A673 (cell line): ENCODE results near the gene HDAC3.

Experiments used
- CTCF ChIP-seq: fragments of 300-800, 200-600 bp; sonication (generic); conservative IDR thresholded peaks from 2 replicates; pipeline ENCODE4 v1.5.1; 2017; ENCODE audit warnings: low read depth, mild to moderate bottlenecking, antibody characterized with exemption, low read length, moderate library complexity, mixed read lengths
- EZH2 ChIP-seq: fragments of 200-600 bp; sonication (generic); IDR thresholded peaks from 2 replicates; pipeline ENCODE4 v1.6.1; 2017; ENCODE audit warnings: borderline replicate concordance, low read depth, mild to moderate bottlenecking, mixed read lengths, antibody characterized with exemption, low read length; ENCODE audit not compliant: poor library complexity, severe bottlenecking

- TF ChIP-seq CTCF (no peak), EZH2 (no peak)
These were observed 590 bp downstream of the HDAC3 start for GRCh38 chr5:141636106-141636412.
